Keratinocyte (primary cell): Measurements from ENCODE around the gene SPATA7. TPM values are rescaled to one million over a fixed set of nuclear protein-coding genes. Genes with fewer than 3 reads are reported as not detected.

Experiments used
- DNase-seq: peaks from one replicate; pipeline ENCODE4 v3.0.0-alpha.2; 2011; ENCODE audit warnings: low read depth, missing footprints, low spot score
- FAIRE-seq: peaks from 2 replicates; lab custom pipeline; 2011; peaks lifted over from hg19 to GRCh38; lab: Jason Lieb, UNC
- H2AFZ ChIP-seq: 2 replicates; pipeline ENCODE4 v1.6.0; 2012; ENCODE audit warnings: low read length, control low read depth, inconsistent platforms; ENCODE audit not compliant: control insufficient read depth
- H3K27ac ChIP-seq: 2 replicates; pipeline ENCODE4 v1.5.1; 2011; ENCODE audit warnings: low read length; ENCODE audit not compliant: control insufficient read depth, insufficient read depth
- H3K27me3 ChIP-seq: 3 replicates; pipeline ENCODE4 v1.6.0; 2011; ENCODE audit warnings: low read length; ENCODE audit not compliant: control insufficient read depth, insufficient read depth; ENCODE audit errors: extremely low read depth
- H3K36me3 ChIP-seq, 2 experiments: 2 replicates in 1 of 2; 3 replicates in 1 of 2; pipeline ENCODE4 v1.5.1; 2011; ENCODE audit warnings: low read length in 2 of 2, mild to moderate bottlenecking in 1 of 2; ENCODE audit not compliant: control insufficient read depth in 2 of 2, insufficient read depth in 2 of 2; ENCODE audit errors: extremely low read depth in 1 of 2
- H3K4me1 ChIP-seq: 3 replicates; pipeline ENCODE4 v1.5.1; 2011; ENCODE audit warnings: low read length; ENCODE audit not compliant: control insufficient read depth, insufficient read depth; ENCODE audit errors: extremely low read depth
- H3K4me2 ChIP-seq: 3 replicates; pipeline ENCODE4 v1.6.0; 2011; ENCODE audit warnings: low read depth, low read length; ENCODE audit not compliant: control insufficient read depth, insufficient read depth; ENCODE audit errors: extremely low read depth
- H3K4me3 ChIP-seq, 3 experiments: fragments of 200-600 bp in 1 of 3; sonication (generic) in 1 of 3; 2 replicates in 2 of 3; 3 replicates in 1 of 3; pipeline ENCODE4 v1.5.1; 2011 to 2016; ENCODE audit warnings: low read length in 3 of 3, mild to moderate bottlenecking in 3 of 3, control low read depth in 2 of 3, inconsistent platforms in 1 of 3, low read depth in 1 of 3, mixed read lengths in 1 of 3, mixed run types in 1 of 3, moderate library complexity in 1 of 3; ENCODE audit not compliant: control insufficient read depth in 2 of 3, insufficient read depth in 2 of 3; ENCODE audit errors: extremely low read depth in 1 of 3
- H3K79me2 ChIP-seq: 2 replicates; pipeline ENCODE4 v1.6.0; 2012; ENCODE audit warnings: low read length; ENCODE audit not compliant: control insufficient read depth, insufficient read depth
- H3K9ac ChIP-seq: 3 replicates; pipeline ENCODE4 v1.6.0; 2011; ENCODE audit warnings: low read length; ENCODE audit not compliant: control insufficient read depth, insufficient read depth; ENCODE audit errors: extremely low read depth
- H3K9me1 ChIP-seq: 3 replicates; pipeline ENCODE4 v1.6.0; 2011; ENCODE audit warnings: low read length; ENCODE audit not compliant: control insufficient read depth, insufficient read depth; ENCODE audit errors: extremely low read depth
- H3K9me3 ChIP-seq: 2 replicates; pipeline ENCODE4 v1.5.1; 2012; ENCODE audit warnings: low read depth, low read length; ENCODE audit not compliant: control insufficient read depth
- H4K20me1 ChIP-seq: 3 replicates; pipeline ENCODE4 v1.6.0; 2011; ENCODE audit warnings: low read length; ENCODE audit not compliant: control insufficient read depth, insufficient read depth; ENCODE audit errors: extremely low read depth
- CTCF ChIP-seq, 3 experiments: IDR thresholded peaks in 1 of 3; conservative IDR thresholded peaks in 1 of 3; optimal IDR thresholded peaks in 1 of 3; 2 replicates in 2 of 3; 3 replicates in 1 of 3; pipeline versions ENCODE3 to v1.5.1; 2011; ENCODE audit warnings: low read length in 3 of 3, mild to moderate bottlenecking in 3 of 3, moderate library complexity in 2 of 3, control low read depth in 1 of 3, inconsistent platforms in 1 of 3; ENCODE audit not compliant: insufficient read depth in 2 of 3; ENCODE audit errors: extremely low read depth in 1 of 3
- EZH2 ChIP-seq: IDR thresholded peaks from one replicate; pipeline ENCODE4 v1.6.1; 2012; ENCODE audit warnings: inconsistent platforms, mild to moderate bottlenecking, low read length, moderate library complexity
- dilution Hi-C: fragments of 300-500 bp; cut with MboI; formaldehyde crosslinking; loops from one replicate; pipeline ENCODE4 v1.7.0; 2020; ENCODE audit warnings: low sequenced_read_pairs; ENCODE audit not compliant: extremely low pct_ligation_motif_present
- polyA plus RNA-seq, 5 experiments: library from polyadenylated mRNA; depleted of rRNA in 3 of 5; stranded (reverse) in 3 of 5; stranded (forward) in 1 of 5; unstranded in 1 of 5; fragments of >200 nt; gene quantifications; 1 replicate in 1 of 5; 2 replicates in 3 of 5; 3 replicates in 1 of 5; pipeline versions ENCODE4 v1.2.1 to v1.2.3, GENCODE V29; 2011 to 2012; ENCODE audit warnings: missing spikeins in 2 of 5, low read depth in 1 of 5, low replicate concordance in 1 of 5

SPATA7 gene
- polyA plus RNA-seq, 1 donor (not counting 4 experiments of a cell fraction or from before 2014, with no cell fraction given) = 7.1 TPM

GRCh38 chr14:88463318-88463717 is 77.9 kb downstream of the SPATA7 start:
- no peaks in the 10 kb centered on the region for H3K9me1 ChIP-seq
- peaks cover 4 to 8% of the 10 kb centered on the region in 2 experiments for H3K36me3 ChIP-seq
- H3K9ac ChIP-seq = no peak overlapping the region
- no peak overlapping the region for H3K4me2 ChIP-seq
- DNase-seq = no peak
- no peak overlapping the region for H3K4me3 ChIP-seq
- dilution Hi-C loops = no loop called here
- H3K27ac ChIP-seq = no peak overlapping the region
- H3K79me2 ChIP-seq = no peaks in the 10 kb centered on the region
- no peak for TF ChIP-seq EZH2
- peak; percentile 35 to 54 (median 46) for TF ChIP-seq CTCF (optimal IDR thresholded peaks at IDR 0.05 in 1 of 3, IDR thresholded peaks at IDR 0.05 in 1 of 3, conservative IDR thresholded peaks at IDR 0.05 in 1 of 3; ENCODE audit: extremely low read depth in 1 of 3, insufficient read depth in 2 of 3, low read length in 3 of 3)
- FAIRE-seq = no peak
- H3K9me3 ChIP-seq = no peaks in the 10 kb centered on the region
- H2AFZ ChIP-seq = no peak overlapping the region
- no peaks in the 10 kb centered on the region for H3K4me1 ChIP-seq
- H4K20me1 ChIP-seq = no peaks in the 10 kb centered on the region
- H3K27me3 ChIP-seq = no peaks in the 10 kb centered on the region

- Histone ChIP-seq H4K20me1 (no peaks in the 10 kb centered on the region), H3K9me3 (no peaks in the 10 kb centered on the region), H3K9ac (no peak overlapping the region), H3K36me3 (peaks cover 15 to 19% of the 10 kb centered on the region in 2 experiments), H3K27ac (no peak overlapping the region), H3K4me1 (no peaks in the 10 kb centered on the region), H2AFZ (no peak overlapping the region), H3K4me3 (no peak overlapping the region), H3K79me2 (no peaks in the 10 kb centered on the region), H3K9me1 (no peaks in the 10 kb centered on the region), H3K4me2 (no peak overlapping the region), H3K27me3 (no peaks in the 10 kb centered on the region)
- dilution Hi-C loops = no loop called here
- DNase-seq (no peak), FAIRE-seq (no peak)
- TF ChIP-seq EZH2 (no peak), CTCF (optimal IDR thresholded peaks at IDR 0.05 in 1 of 3, IDR thresholded peaks at IDR 0.05 in 1 of 3, conservative IDR thresholded peaks at IDR 0.05 in 1 of 3; ENCODE audit: extremely low read depth in 1 of 3, insufficient read depth in 2 of 3, low read length in 3 of 3) (no peak)
Measured at GRCh38 chr14:88468406-88468805, 82.9 kb downstream of the SPATA7 start.
